HCT116 (cell line): ENCODE results near the gene BABAM2.

Experiments
- CEBPB ChIP-seq: IDR thresholded peaks from 2 replicates; pipeline ENCODE4 v1.6.1; 2012; ENCODE audit warnings: low read depth
- CTCF ChIP-seq, 3 experiments: fragments of 200-600 bp in 1 of 3; sonication (generic) in 1 of 3; IDR thresholded peaks in 2 of 3; conservative IDR thresholded peaks in 1 of 3; 2 replicates each; pipeline ENCODE4 v1.5.1; 2012 to 2017; ENCODE audit warnings: low read depth in 2 of 3, low read length in 2 of 3, antibody characterized with exemption in 1 of 3, borderline replicate concordance in 1 of 3, control low read depth in 1 of 3, mild to moderate bottlenecking in 1 of 3, mixed read lengths in 1 of 3, mixed run types in 1 of 3, moderate library complexity in 1 of 3; ENCODE audit not compliant: insufficient read depth in 1 of 3
- POLR2A ChIP-seq: IDR thresholded peaks from 2 replicates; pipeline ENCODE4 v1.7.0; 2011; ENCODE audit warnings: borderline replicate concordance; ENCODE audit not compliant: insufficient read depth, insufficient read length; ENCODE audit errors: extremely low read depth
- TF ChIP-seq, protein P1 (sequence below): IDR thresholded peaks from 2 replicates; pipeline ENCODE4 v1.6.1; 2012; ENCODE audit warnings: low read depth
- TF ChIP-seq, protein P2 (sequence below): IDR thresholded peaks from 2 replicates; pipeline ENCODE4 v1.6.1; 2012

GRCh38 chr2:28271919-28272250, 381.4 kb downstream of the BABAM2 start:
- no peak for TF ChIP-seq CTCF (IDR thresholded peaks at IDR 0.05 in 2 of 3, conservative IDR thresholded peaks at IDR 0.05 in 1 of 3; ENCODE audit: borderline replicate concordance in 1 of 3, insufficient read depth in 1 of 3, low read depth in 2 of 3, low read length in 2 of 3)
- TF ChIP-seq POLR2A = no peak
- TF ChIP-seq, protein P1, sequence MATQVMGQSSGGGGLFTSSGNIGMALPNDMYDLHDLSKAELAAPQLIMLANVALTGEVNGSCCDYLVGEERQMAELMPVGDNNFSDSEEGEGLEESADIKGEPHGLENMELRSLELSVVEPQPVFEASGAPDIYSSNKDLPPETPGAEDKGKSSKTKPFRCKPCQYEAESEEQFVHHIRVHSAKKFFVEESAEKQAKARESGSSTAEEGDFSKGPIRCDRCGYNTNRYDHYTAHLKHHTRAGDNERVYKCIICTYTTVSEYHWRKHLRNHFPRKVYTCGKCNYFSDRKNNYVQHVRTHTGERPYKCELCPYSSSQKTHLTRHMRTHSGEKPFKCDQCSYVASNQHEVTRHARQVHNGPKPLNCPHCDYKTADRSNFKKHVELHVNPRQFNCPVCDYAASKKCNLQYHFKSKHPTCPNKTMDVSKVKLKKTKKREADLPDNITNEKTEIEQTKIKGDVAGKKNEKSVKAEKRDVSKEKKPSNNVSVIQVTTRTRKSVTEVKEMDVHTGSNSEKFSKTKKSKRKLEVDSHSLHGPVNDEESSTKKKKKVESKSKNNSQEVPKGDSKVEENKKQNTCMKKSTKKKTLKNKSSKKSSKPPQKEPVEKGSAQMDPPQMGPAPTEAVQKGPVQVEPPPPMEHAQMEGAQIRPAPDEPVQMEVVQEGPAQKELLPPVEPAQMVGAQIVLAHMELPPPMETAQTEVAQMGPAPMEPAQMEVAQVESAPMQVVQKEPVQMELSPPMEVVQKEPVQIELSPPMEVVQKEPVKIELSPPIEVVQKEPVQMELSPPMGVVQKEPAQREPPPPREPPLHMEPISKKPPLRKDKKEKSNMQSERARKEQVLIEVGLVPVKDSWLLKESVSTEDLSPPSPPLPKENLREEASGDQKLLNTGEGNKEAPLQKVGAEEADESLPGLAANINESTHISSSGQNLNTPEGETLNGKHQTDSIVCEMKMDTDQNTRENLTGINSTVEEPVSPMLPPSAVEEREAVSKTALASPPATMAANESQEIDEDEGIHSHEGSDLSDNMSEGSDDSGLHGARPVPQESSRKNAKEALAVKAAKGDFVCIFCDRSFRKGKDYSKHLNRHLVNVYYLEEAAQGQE = no peak
- TF ChIP-seq CEBPB = no peak
- TF ChIP-seq, protein P2, sequence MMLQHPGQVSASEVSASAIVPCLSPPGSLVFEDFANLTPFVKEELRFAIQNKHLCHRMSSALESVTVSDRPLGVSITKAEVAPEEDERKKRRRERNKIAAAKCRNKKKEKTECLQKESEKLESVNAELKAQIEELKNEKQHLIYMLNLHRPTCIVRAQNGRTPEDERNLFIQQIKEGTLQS = no peak
